ENCODE measurements around the gene CMYA5.

CMYA5 gene

GRCh38 chr5:79713727-79714126 lies 24.1 kb downstream of the CMYA5 start:
- TF ChIP-seq SPI1 (IDR thresholded peaks at IDR 0.05; ENCODE audit: low read depth, low read length): no peak
- TF ChIP-seq POLR2AphosphoS5 (IDR thresholded peaks at IDR 0.05; ENCODE audit: low read depth, low read length): no peak
- TF ChIP-seq PAX5 (IDR thresholded peaks at IDR 0.05; ENCODE audit: insufficient read depth, low read length, severe bottlenecking): no peak
- TF ChIP-seq POLR2A (IDR thresholded peaks at IDR 0.05; ENCODE audit: low read depth, low read length): no peak
- no peak for TF ChIP-seq TAF1 (IDR thresholded peaks at IDR 0.05; ENCODE audit: low read depth, low read length)
- TF ChIP-seq POU2F2 (IDR thresholded peaks at IDR 0.05; ENCODE audit: low read depth, low read length): no peak
- no peak for FAIRE-seq

DNA sequence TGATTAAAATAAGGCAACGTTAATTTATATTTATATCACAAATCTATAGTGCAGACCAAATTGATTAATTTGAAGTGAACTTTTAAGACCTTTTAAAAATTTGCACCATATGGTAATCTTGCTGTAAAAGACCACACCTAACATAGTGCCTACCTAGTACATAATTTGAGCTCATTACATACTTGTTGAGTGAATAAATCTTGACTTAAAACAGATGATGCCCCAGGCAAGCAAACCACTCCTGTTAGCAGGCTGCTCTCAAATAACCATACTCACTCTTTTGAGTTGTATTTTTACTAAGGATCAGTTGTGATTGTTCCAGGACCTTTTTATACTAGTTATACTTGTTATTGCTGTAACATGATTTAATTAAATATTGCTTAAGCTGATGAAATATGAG lies 27.2 kb downstream of the CMYA5 start:
- TF ChIP-seq POLR2A (IDR thresholded peaks at IDR 0.05; ENCODE audit: low read depth, low read length) (no peak), POLR2AphosphoS5 (IDR thresholded peaks at IDR 0.05; ENCODE audit: low read depth, low read length) (no peak), PAX5 (IDR thresholded peaks at IDR 0.05; ENCODE audit: insufficient read depth, low read length, severe bottlenecking) (no peak), POU2F2 (IDR thresholded peaks at IDR 0.05; ENCODE audit: low read depth, low read length) (no peak), TAF1 (IDR thresholded peaks at IDR 0.05; ENCODE audit: low read depth, low read length) (no peak), SPI1 (IDR thresholded peaks at IDR 0.05; ENCODE audit: low read depth, low read length) (no peak)
- FAIRE-seq (no peak), DNase-seq (ENCODE audit: insufficient read length, low spot score) (no peak)

More at GRCh38 chr5:79713727-79714126, 24.1 kb downstream of the CMYA5 start:
- DNase-seq (ENCODE audit: insufficient read length, low spot score): no peak

DNA sequence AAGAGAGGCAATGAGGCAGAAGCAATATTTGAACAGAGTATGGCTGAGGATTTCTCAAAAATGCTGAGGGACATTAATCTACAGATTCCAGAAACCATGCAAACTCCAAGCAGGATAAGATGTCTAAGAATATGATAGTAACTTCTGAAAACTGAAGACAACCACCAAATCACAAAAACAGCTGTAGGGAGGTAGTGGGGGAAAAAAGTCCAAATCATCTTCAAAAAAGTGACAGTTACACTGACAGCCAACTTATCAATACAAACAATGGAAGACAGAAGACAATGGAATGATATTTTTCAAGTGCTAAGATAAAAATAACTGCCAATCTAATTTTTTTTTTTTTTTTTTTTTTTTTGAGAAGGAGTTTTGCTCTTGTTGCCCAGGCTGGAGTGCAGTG lies 30.5 kb downstream of the CMYA5 start:
- TF ChIP-seq PAX5 (IDR thresholded peaks at IDR 0.05; ENCODE audit: insufficient read depth, low read length, severe bottlenecking) (no peak), SPI1 (IDR thresholded peaks at IDR 0.05; ENCODE audit: low read depth, low read length) (no peak), POLR2A (IDR thresholded peaks at IDR 0.05; ENCODE audit: low read depth, low read length) (no peak), TAF1 (IDR thresholded peaks at IDR 0.05; ENCODE audit: low read depth, low read length) (no peak), POU2F2 (IDR thresholded peaks at IDR 0.05; ENCODE audit: low read depth, low read length) (no peak), POLR2AphosphoS5 (IDR thresholded peaks at IDR 0.05; ENCODE audit: low read depth, low read length) (no peak)
- DNase-seq (ENCODE audit: insufficient read length, low spot score): no peak
- FAIRE-seq: no peak

DNA sequence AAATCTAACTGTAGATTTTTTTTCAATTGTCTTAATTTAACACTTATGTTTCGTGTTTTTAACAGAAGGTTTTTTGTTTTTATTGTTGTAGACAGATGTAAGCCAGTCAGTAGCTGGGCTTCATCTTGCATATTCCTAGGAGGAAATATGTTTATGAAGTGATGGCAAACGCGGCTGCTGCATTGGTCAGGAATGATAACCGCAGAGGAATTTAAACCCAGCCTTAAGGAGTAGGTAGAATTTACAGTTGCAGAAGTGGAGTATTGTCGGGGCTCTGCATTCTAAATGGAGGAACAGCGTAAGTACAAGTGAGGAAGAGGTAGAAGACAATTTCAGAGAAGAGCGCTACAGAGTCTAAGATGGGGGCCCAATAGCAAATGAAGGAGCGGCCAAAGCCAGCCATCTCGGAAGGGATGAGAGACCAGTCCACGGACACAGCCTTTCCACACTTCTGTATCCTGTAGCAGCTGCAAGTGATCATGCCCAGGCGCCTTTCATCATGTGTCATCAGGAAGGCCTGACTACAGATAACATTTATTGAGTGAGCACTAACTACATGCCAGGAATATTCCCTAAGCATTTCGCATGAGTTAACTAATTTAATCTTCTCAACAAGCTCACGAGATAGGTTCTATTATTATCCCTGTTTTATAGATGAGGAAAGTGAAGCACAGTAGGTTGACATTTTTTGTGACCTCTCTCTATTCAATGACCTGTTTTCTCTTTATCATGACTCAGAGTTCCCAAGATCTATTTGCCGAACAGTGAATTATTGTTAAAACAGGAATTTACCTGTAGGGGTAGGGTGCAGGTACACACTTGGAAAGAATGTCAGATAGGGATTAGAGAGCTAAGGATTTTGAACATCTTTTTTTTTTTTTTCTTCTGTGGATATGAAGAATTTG lies 38.1 kb downstream of the CMYA5 start:
- TF ChIP-seq POLR2A (IDR thresholded peaks at IDR 0.05; ENCODE audit: low read depth, low read length): no peak
- no peak for TF ChIP-seq SPI1 (IDR thresholded peaks at IDR 0.05; ENCODE audit: low read depth, low read length)
- TF ChIP-seq TAF1 (IDR thresholded peaks at IDR 0.05; ENCODE audit: low read depth, low read length): no peak
- TF ChIP-seq POLR2AphosphoS5 (IDR thresholded peaks at IDR 0.05; ENCODE audit: low read depth, low read length): no peak
- TF ChIP-seq POU2F2 (IDR thresholded peaks at IDR 0.05; ENCODE audit: low read depth, low read length): no peak
- no peak for TF ChIP-seq PAX5 (IDR thresholded peaks at IDR 0.05; ENCODE audit: insufficient read depth, low read length, severe bottlenecking)
- DNase-seq (ENCODE audit: insufficient read length, low spot score) (no peak), FAIRE-seq (no peak)

- FAIRE-seq: no peak
- TF ChIP-seq POLR2A (IDR thresholded peaks at IDR 0.05; ENCODE audit: low read depth, low read length) (no peak), TAF1 (IDR thresholded peaks at IDR 0.05; ENCODE audit: low read depth, low read length) (no peak), PAX5 (IDR thresholded peaks at IDR 0.05; ENCODE audit: insufficient read depth, low read length, severe bottlenecking) (no peak), POLR2AphosphoS5 (IDR thresholded peaks at IDR 0.05; ENCODE audit: low read depth, low read length) (no peak), SPI1 (IDR thresholded peaks at IDR 0.05; ENCODE audit: low read depth, low read length) (no peak), POU2F2 (IDR thresholded peaks at IDR 0.05; ENCODE audit: low read depth, low read length) (no peak)
- no peak for DNase-seq (ENCODE audit: insufficient read length, low spot score)
These were observed 38.8 kb downstream of the CMYA5 start for GRCh38 chr5:79728396-79728795.

DNA sequence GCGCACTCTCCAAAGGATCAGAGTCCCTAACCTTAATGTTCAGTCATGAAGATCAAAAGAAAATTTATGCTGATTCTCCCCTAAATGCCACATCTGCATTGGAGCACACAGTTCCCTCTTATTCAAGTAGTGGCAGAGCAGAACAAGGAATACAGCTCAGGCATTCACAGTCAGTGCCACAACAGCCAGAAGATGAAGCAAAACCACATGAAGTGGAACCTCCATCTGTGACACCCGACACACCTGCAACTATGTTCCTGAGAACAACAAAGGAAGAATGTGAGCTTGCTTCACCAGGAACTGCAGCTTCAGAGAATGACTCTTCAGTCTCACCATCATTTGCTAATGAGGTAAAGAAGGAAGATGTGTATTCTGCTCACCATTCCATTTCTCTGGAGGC lies 40.0 kb downstream of the CMYA5 start:
- FAIRE-seq (no peak), DNase-seq (ENCODE audit: insufficient read length, low spot score) (no peak)
- TF ChIP-seq POLR2A (IDR thresholded peaks at IDR 0.05; ENCODE audit: low read depth, low read length) (no peak), TAF1 (IDR thresholded peaks at IDR 0.05; ENCODE audit: low read depth, low read length) (no peak), POU2F2 (IDR thresholded peaks at IDR 0.05; ENCODE audit: low read depth, low read length) (no peak), POLR2AphosphoS5 (IDR thresholded peaks at IDR 0.05; ENCODE audit: low read depth, low read length) (no peak)

GRCh38 chr5:79730564-79730963 lies 40.9 kb downstream of the CMYA5 start:
- TF ChIP-seq POLR2AphosphoS5 (IDR thresholded peaks at IDR 0.05; ENCODE audit: low read depth, low read length) (no peak), PAX5 (IDR thresholded peaks at IDR 0.05; ENCODE audit: insufficient read depth, low read length, severe bottlenecking) (no peak), TAF1 (IDR thresholded peaks at IDR 0.05; ENCODE audit: low read depth, low read length) (no peak), POU2F2 (IDR thresholded peaks at IDR 0.05; ENCODE audit: low read depth, low read length) (no peak), POLR2A (IDR thresholded peaks at IDR 0.05; ENCODE audit: low read depth, low read length) (no peak), SPI1 (IDR thresholded peaks at IDR 0.05; ENCODE audit: low read depth, low read length) (no peak)
- no peak for FAIRE-seq
- no peak for DNase-seq (ENCODE audit: insufficient read length, low spot score)

DNA sequence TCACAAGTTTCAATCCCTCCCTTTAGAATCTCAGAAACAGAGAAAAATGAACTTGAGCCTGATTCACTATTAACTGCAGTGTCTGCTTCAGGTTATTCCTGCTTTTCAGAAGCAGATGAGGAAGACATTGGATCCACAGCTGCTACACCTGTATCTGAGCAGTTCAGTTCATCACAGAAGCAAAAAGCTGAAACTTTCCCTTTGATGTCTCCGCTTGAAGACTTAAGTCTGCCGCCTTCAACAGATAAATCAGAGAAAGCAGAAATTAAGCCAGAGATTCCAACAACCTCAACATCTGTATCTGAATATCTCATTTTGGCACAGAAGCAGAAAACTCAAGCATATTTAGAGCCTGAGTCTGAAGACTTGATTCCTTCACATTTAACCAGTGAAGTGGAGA lies 42.1 kb downstream of the CMYA5 start:
- no peak for TF ChIP-seq PAX5 (IDR thresholded peaks at IDR 0.05; ENCODE audit: insufficient read depth, low read length, severe bottlenecking)
- no peak for TF ChIP-seq TAF1 (IDR thresholded peaks at IDR 0.05; ENCODE audit: low read depth, low read length)
- no peak for TF ChIP-seq SPI1 (IDR thresholded peaks at IDR 0.05; ENCODE audit: low read depth, low read length)
- TF ChIP-seq POU2F2 (IDR thresholded peaks at IDR 0.05; ENCODE audit: low read depth, low read length): no peak
- TF ChIP-seq POLR2A (IDR thresholded peaks at IDR 0.05; ENCODE audit: low read depth, low read length): no peak
- DNase-seq (ENCODE audit: insufficient read length, low spot score) (no peak), FAIRE-seq (no peak)

- no peak for FAIRE-seq
- no peak for DNase-seq (ENCODE audit: insufficient read length, low spot score)
- no peak for TF ChIP-seq SPI1 (IDR thresholded peaks at IDR 0.05; ENCODE audit: low read depth, low read length)
These were observed 47.2 kb downstream of the CMYA5 start for GRCh38 chr5:79736528-79737514.
